ENCODE results near the gene MYOM3. TPM values are rescaled to one million over a fixed set of nuclear protein-coding genes. Genes with fewer than 3 reads are reported as not detected.

Gene MYOM3
- polyA plus RNA-seq, 1 donor (not counting 4 experiments of a cell fraction or from before 2014, with no cell fraction given): 0.49 TPM

GRCh38 chr1:24067978-24068377 is 44.0 kb downstream of the MYOM3 start:
- no peak overlapping the region for H2AFZ ChIP-seq (ENCODE audit: control insufficient read depth, low read length)
- H4K20me1 ChIP-seq (ENCODE audit: control insufficient read depth, extremely low read depth, insufficient read depth, low read length): no peaks in the 10 kb centered on the region
- no peak overlapping the region for H3K4me3 ChIP-seq (ENCODE audit: control insufficient read depth in 2 of 3, extremely low read depth in 1 of 3, insufficient read depth in 2 of 3, low read depth in 1 of 3, low read length in 3 of 3)
- no peaks in the 10 kb centered on the region for H3K9me3 ChIP-seq (ENCODE audit: control insufficient read depth, low read depth, low read length)
- peaks cover 8% of the 10 kb centered on the region for H3K4me1 ChIP-seq (ENCODE audit: control insufficient read depth, extremely low read depth, insufficient read depth, low read length)
- H3K36me3 ChIP-seq (ENCODE audit: control insufficient read depth in 2 of 2, extremely low read depth in 1 of 2, insufficient read depth in 2 of 2, low read length in 2 of 2): peaks cover 0 to 1% of the 10 kb centered on the region in 2 experiments
- H3K27ac ChIP-seq (ENCODE audit: control insufficient read depth, insufficient read depth, low read length): no peak overlapping the region
- TF ChIP-seq EZH2 (IDR thresholded peaks at IDR 0.05; ENCODE audit: low read length) (no peak), CTCF (optimal IDR thresholded peaks at IDR 0.05 in 1 of 3, IDR thresholded peaks at IDR 0.05 in 1 of 3, conservative IDR thresholded peaks at IDR 0.05 in 1 of 3; ENCODE audit: extremely low read depth in 1 of 3, insufficient read depth in 2 of 3, low read length in 3 of 3) (no peak)
- FAIRE-seq (no peak), DNase-seq (ENCODE audit: low read depth, low spot score) (no peak)
- no peak overlapping the region for H3K4me2 ChIP-seq (ENCODE audit: control insufficient read depth, extremely low read depth, insufficient read depth, low read depth, low read length)
- H3K9ac ChIP-seq (ENCODE audit: control insufficient read depth, extremely low read depth, insufficient read depth, low read length): no peak overlapping the region
- no peaks in the 10 kb centered on the region for H3K9me1 ChIP-seq (ENCODE audit: control insufficient read depth, extremely low read depth, insufficient read depth, low read length)
- no peaks in the 10 kb centered on the region for H3K79me2 ChIP-seq (ENCODE audit: control insufficient read depth, insufficient read depth, low read length)
- no peaks in the 10 kb centered on the region for H3K27me3 ChIP-seq (ENCODE audit: control insufficient read depth, extremely low read depth, insufficient read depth, low read length)
- dilution Hi-C loops (cut with MboI; ENCODE audit: extremely low pct_ligation_motif_present, low sequenced_read_pairs): no loop called here

GRCh38 chr1:24065304-24065703 is 46.6 kb downstream of the MYOM3 start:
- no peaks in the 10 kb centered on the region for H3K9me1 ChIP-seq (ENCODE audit: control insufficient read depth, extremely low read depth, insufficient read depth, low read length)
- no peak for DNase-seq (ENCODE audit: low read depth, low spot score)
- H3K9me3 ChIP-seq (ENCODE audit: control insufficient read depth, low read depth, low read length): peaks cover 2% of the 10 kb centered on the region
- H3K79me2 ChIP-seq (ENCODE audit: control insufficient read depth, insufficient read depth, low read length): no peaks in the 10 kb centered on the region
- FAIRE-seq: no peak
- H3K4me3 ChIP-seq (ENCODE audit: control insufficient read depth in 2 of 3, extremely low read depth in 1 of 3, insufficient read depth in 2 of 3, low read depth in 1 of 3, low read length in 3 of 3): no peak overlapping the region
- TF ChIP-seq EZH2 (IDR thresholded peaks at IDR 0.05; ENCODE audit: low read length): no peak
- no peak for TF ChIP-seq CTCF (optimal IDR thresholded peaks at IDR 0.05 in 1 of 3, IDR thresholded peaks at IDR 0.05 in 1 of 3, conservative IDR thresholded peaks at IDR 0.05 in 1 of 3; ENCODE audit: extremely low read depth in 1 of 3, insufficient read depth in 2 of 3, low read length in 3 of 3)
- no peaks in the 10 kb centered on the region for H4K20me1 ChIP-seq (ENCODE audit: control insufficient read depth, extremely low read depth, insufficient read depth, low read length)
- no peak overlapping the region for H2AFZ ChIP-seq (ENCODE audit: control insufficient read depth, low read length)
- no peaks in the 10 kb centered on the region for H3K27me3 ChIP-seq (ENCODE audit: control insufficient read depth, extremely low read depth, insufficient read depth, low read length)
- H3K4me2 ChIP-seq (ENCODE audit: control insufficient read depth, extremely low read depth, insufficient read depth, low read depth, low read length): no peak overlapping the region
- H3K36me3 ChIP-seq (ENCODE audit: control insufficient read depth in 2 of 2, extremely low read depth in 1 of 2, insufficient read depth in 2 of 2, low read length in 2 of 2): peaks cover 0 to 1% of the 10 kb centered on the region in 2 experiments
- dilution Hi-C loops (cut with MboI; ENCODE audit: extremely low pct_ligation_motif_present, low sequenced_read_pairs): no loop called here
- no peaks in the 10 kb centered on the region for H3K4me1 ChIP-seq (ENCODE audit: control insufficient read depth, extremely low read depth, insufficient read depth, low read length)
- H3K9ac ChIP-seq (ENCODE audit: control insufficient read depth, extremely low read depth, insufficient read depth, low read length): no peak overlapping the region
- H3K27ac ChIP-seq (ENCODE audit: control insufficient read depth, insufficient read depth, low read length): no peak overlapping the region
